K562 (cell line): Measurements from ENCODE around the gene GPRIN1. TPM values are rescaled to one million over a fixed set of nuclear protein-coding genes. Genes with fewer than 3 reads are reported as not detected.

Experiments used
- ASH1L ChIP-seq: fragments of 450-650 bp; IDR thresholded peaks from 2 replicates; pipeline ENCODE4 v1.6.1; 2018; ENCODE audit warnings: borderline replicate concordance, mild to moderate bottlenecking, low read depth; ENCODE audit not compliant: partially characterized antibody
- DACH1 ChIP-seq: fragments of 450-650 bp; IDR thresholded peaks from 2 replicates; pipeline ENCODE4 v1.6.1; 2018; ENCODE audit not compliant: partially characterized antibody
- EP400 ChIP-seq: fragments of 450-650 bp; IDR thresholded peaks from 2 replicates; pipeline ENCODE4 v1.6.1; 2017; ENCODE audit warnings: antibody characterized with exemption, mild to moderate bottlenecking, moderate library complexity
- HDAC2 ChIP-seq: fragments of 450-650 bp; IDR thresholded peaks from 2 replicates; pipeline ENCODE4 v1.6.1; 2016; ENCODE audit warnings: mild to moderate bottlenecking
- HOMEZ ChIP-seq: fragments of 250-450 bp; sonication (Bioruptor Pico); IDR thresholded peaks from 2 replicates; pipeline ENCODE4 v1.4.0; 2020; ENCODE audit warnings: mild to moderate bottlenecking, moderate library complexity
- NCOA6 ChIP-seq: fragments of 450-650 bp; IDR thresholded peaks from 2 replicates; pipeline ENCODE4 v1.6.1; 2017; ENCODE audit warnings: mild to moderate bottlenecking
- POLR2AphosphoS2 ChIP-seq: IDR thresholded peaks from 2 replicates; pipeline ENCODE4 v1.6.1; 2012; ENCODE audit warnings: low read length, improper control_type of control experiment
- POLR2AphosphoS5 ChIP-seq: IDR thresholded peaks from 2 replicates; pipeline ENCODE4 v1.6.1; 2011; ENCODE audit warnings: mild to moderate bottlenecking, low read depth, low read length, moderate library complexity; ENCODE audit not compliant: control insufficient read depth, insufficient read depth
- RUNX1 ChIP-seq: sonication (generic); IDR thresholded peaks from 2 replicates; pipeline ENCODE4 v1.6.1; 2016; ENCODE audit warnings: antibody characterized with exemption, low read depth
- SMARCA5 ChIP-seq: fragments of 450-650 bp; IDR thresholded peaks from 2 replicates; pipeline ENCODE4 v1.6.1; 2016
- TEAD4 ChIP-seq, 2 experiments: sonication (generic) in 1 of 2; formaldehyde crosslinking in 1 of 2; IDR thresholded peaks; 2 replicates each; pipeline versions ENCODE4 v1.6.1 to v1.8.0; 2012 to 2022; ENCODE audit warnings: borderline replicate concordance in 1 of 2, inconsistent platforms in 1 of 2, low read length in 1 of 2, mild to moderate bottlenecking in 1 of 2, missing genetic modification reagents in 1 of 2
- ZBTB40 ChIP-seq, 2 experiments: fragments of 450-650 bp in 1 of 2; sonication (generic) in 1 of 2; formaldehyde crosslinking in 1 of 2; IDR thresholded peaks; 2 replicates each; pipeline versions ENCODE4 v1.7.1 to v1.9.0; 2016 to 2022; ENCODE audit warnings: inconsistent platforms in 1 of 2, mild to moderate bottlenecking in 1 of 2, missing genetic modification reagents in 1 of 2
- ZBTB9 ChIP-seq: fragments of 450-650 bp; formaldehyde crosslinking; IDR thresholded peaks from 2 replicates; pipeline ENCODE4 v1.4.0; 2020; ENCODE audit warnings: mild to moderate bottlenecking, moderate library complexity
- ZFP1 ChIP-seq: fragments of 450-650 bp; formaldehyde crosslinking; IDR thresholded peaks from 2 replicates; pipeline ENCODE4 v1.4.0; 2020; ENCODE audit warnings: mild to moderate bottlenecking, mixed read lengths
- ZNF717 ChIP-seq: fragments of 250-450 bp; sonication (Bioruptor Pico); IDR thresholded peaks from 2 replicates; pipeline ENCODE4 v1.5.0; 2021
- ZZZ3 ChIP-seq: fragments of 450-650 bp; IDR thresholded peaks from 2 replicates; pipeline ENCODE4 v1.6.1; 2016; ENCODE audit warnings: antibody characterized with exemption, mild to moderate bottlenecking, moderate library complexity
- polyA plus RNA-seq, 8 experiments: library from polyadenylated mRNA; depleted of rRNA in 4 of 8; stranded (reverse) in 5 of 8; unstranded in 3 of 8; fragments of >200 nt; fragmentation: Nextera tagmentation in 2 of 8; fragmentation: Illumina TruSeq in 1 of 8; extraction: Ambion mirVana in 2 of 8; extraction: Trizol in 1 of 8; gene quantifications; 2 replicates each; pipeline versions ENCODE4 v1.2.1 to v1.2.3, GENCODE V29; 2011 to 2014; ENCODE audit warnings: inconsistent platforms in 1 of 8, missing spikeins in 1 of 8
- total RNA-seq, 7 experiments: library from RNA; depleted of rRNA in 6 of 7; stranded (reverse); fragments of >200 nt in 6 of 7; fragmentation: Illumina TruSeq in 2 of 7; extraction: Trizol in 2 of 7; gene quantifications; 2 replicates each; pipeline versions ENCODE4 v1.2.1 to v1.2.3, GENCODE V29; 2011 to 2021; ENCODE audit warnings: low replicate concordance in 1 of 7

Gene GPRIN1
- total and polyA plus RNA-seq, 9 of the 15 experiments (the other 6 are each of a cell fraction or from before 2014, with no cell fraction given) = 0.15 to 11.6 (median 4.4) TPM

- TF ChIP-seq ZBTB40 (IDR thresholded peaks at IDR 0.05) = no peak
- TF ChIP-seq ZBTB40 (CRISPR knock-in tag; IDR thresholded peaks at IDR 0.05) = no peak
- no peak for TF ChIP-seq ZNF717 (CRISPR knock-in tag)
- no peak for TF ChIP-seq SMARCA5
- no peak for TF ChIP-seq ZBTB9 (CRISPR knock-in tag)
- TF ChIP-seq TEAD4 (IDR thresholded peaks at IDR 0.05; ENCODE audit: low read length) = no peak
- TF ChIP-seq TEAD4 (CRISPR knock-in tag; IDR thresholded peaks at IDR 0.05; ENCODE audit: borderline replicate concordance) = no peak
- no peak for TF ChIP-seq ASH1L
- TF ChIP-seq EP400 = no peak
- no peak for TF ChIP-seq DACH1
- TF ChIP-seq NCOA6 = no peak
- TF ChIP-seq HOMEZ (CRISPR knock-in tag) = no peak
- no peak for TF ChIP-seq POLR2AphosphoS2
- no peak for TF ChIP-seq POLR2AphosphoS5
- TF ChIP-seq RUNX1 = no peak
- no peak for TF ChIP-seq ZZZ3
- TF ChIP-seq ZFP1 (CRISPR knock-in tag) = no peak
- no peak for TF ChIP-seq HDAC2
Observed at GRCh38 chr5:176592573-176592972, 17.4 kb downstream of the GPRIN1 start (continued).
